ENCODE results near the gene WNT7B. TPM values are rescaled to one million over a fixed set of nuclear protein-coding genes. Genes with fewer than 3 reads are reported as not detected.

Gene WNT7B
- 0.16 and 0.22 TPM in 2 replicates for polyA plus RNA-seq (2014; cell fraction: cytosol; rRNA removed)
- not detected in 2 replicates for polyA plus RNA-seq (2014; cell fraction: nucleus; rRNA removed)

- DNase-seq (ENCODE audit: low spot score) = no peak
Measured at GRCh38 chr22:45977003-45977411, at the start of gene WNT7B. Gene WNT7B (minus strand): TSS chr22:45977162. CDS start chr22:45976754, 408 bp downstream.

DNA sequence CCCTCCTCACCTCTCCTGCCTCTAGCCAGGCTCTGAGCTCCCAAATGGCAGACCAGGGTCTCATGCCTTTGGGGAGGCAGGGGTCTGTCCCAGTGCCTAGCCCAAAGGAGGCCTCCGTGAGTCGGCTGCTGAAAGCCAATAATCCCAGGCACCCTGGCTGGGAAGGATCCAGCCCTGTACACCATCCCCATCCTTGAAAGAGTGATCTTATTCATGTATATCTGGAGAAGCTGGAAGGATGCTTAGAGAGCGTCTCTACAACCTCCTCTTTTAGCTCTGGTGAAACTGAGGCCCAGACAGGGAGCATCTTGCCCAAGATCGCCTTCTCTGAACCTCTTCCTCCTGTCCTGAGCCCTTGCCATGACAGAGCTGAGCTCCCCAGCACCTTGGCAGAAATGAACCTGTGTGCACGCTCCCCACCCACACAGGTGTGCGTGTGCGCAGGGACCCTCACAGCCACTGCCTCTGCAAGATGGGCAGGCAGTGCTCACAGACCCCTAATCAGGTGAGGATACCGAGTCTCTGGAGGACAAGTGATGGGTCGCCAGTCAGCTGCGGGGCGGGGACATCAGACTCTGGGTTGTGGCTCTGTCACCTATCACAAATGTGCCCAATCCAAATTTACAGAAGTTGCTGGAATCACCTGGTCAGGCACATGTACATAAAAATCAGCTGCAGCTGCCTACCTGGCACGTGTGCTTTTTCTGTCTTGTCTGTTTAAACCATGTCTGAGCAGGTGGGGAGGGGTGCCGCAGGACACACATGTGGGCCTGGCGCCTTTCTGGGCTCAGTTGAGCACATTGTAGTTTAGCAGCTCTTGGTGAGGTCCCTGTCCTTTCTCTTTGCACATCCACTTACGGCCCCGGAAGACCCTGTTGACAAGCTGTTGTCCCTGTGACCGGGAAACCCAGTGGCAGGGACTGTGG lies 49.3 kb upstream of the WNT7B start:
- no peak for DNase-seq (ENCODE audit: low spot score)

GRCh38 chr22:46025225-46025972 lies 48.4 kb upstream of the WNT7B start:
- no peak for DNase-seq (ENCODE audit: low spot score)

DNA sequence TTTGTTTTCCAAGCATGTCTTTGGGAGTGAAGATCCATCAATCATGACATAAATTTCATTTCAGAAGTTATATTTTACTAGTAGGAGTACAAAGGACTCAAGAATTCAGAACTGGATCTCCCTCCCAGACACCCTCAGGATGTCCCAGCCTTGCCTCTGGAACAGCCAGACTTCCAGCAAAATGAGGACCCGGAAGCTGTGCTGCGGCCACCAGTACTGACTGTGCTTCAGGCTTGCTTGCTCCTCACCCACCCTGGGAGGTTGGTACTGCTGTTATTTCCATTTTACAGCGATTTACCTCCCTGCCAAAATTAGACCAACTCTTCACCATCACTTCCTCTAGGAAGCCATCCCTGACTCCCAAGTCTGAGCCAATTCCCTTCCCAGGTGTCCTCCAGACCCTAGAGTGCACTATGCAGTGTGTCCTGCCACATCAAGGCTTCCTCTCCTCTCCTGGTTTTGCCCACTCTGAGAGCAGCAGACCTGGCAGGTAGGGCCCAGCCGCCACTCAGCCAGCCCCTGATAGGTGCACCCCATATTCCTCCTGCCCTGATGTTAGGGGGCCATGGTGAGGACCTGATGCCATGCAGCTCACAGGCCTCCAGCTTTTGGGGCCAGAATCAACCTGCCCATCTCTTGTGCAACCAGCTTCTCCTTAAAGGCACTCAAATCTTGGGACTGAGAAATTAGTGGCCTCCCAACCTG lies 47.3 kb upstream of the WNT7B start:
- no peak for DNase-seq (ENCODE audit: low spot score)

DNA sequence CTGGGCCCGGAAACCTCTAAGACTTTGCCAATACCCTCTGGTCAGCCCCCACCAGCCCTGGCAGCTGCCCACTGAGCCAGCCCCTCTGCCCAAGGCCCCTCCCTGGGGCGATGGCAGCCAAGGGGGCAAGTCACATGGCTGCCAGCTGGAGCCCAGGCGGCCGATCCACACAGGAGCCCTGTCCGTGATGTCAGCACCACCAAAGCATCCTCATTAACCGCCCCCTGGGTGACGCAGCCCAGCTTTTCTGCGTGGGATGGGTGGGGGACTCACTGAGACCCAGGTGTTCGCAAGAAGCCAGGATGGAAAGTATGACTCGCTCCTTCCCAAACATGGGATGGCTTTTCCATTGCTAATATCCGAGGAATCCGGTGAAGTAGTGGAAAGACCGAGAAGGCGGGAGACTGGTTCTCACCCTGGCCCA lies 46.6 kb upstream of the WNT7B start:
- DNase-seq (ENCODE audit: low spot score) = no peak

DNA sequence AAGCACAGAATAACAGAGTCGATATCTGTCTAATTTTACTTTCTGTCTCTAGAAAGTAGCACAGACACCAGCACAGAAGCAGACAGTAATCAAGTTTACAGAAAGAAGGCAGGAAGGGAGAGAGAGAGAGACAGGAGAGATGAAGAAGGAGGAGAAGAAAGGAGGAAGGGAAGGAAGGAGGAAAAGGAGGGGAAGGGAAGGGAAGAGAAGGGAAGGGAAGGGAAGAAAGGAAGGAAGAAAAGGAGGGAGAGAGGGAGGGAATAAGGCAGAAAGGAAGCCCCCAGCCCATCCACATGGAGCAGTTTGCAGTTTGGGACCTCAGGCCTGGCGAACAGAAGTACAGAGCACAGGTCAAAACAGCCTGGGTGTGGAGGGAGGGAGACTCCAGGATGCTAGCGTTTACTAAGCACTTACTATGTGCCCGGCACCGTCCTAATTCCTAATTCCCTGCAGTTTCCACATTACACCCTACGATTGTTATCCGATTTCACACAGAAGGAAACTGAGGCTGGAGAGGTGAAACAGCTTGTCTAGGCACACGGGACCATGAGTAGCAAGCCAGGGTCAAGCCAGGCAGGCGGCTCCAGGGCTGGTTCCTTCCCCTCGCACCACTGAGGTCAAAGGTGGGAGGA lies 46.0 kb upstream of the WNT7B start:
- no peak for DNase-seq (ENCODE audit: low spot score)

DNA sequence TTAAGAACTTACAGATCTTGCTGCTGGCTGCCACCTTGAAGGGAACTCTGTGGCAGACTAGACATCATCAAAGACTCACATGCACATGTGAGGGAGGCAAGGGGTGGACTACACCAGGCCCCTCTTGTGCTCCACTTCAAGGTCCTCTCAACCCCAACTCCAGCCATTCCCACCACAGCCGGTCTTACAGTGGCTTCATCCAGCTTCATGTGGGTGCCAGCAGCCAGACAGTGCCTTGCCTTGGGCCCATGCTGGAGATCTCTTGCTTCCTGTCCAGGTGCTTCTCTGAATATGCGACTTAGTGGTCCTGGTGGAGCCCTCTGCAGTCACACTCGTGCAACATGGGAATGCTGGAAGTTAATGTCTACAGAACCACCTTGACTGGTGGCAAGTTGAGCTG lies 44.6 kb upstream of the WNT7B start:
- DNase-seq (ENCODE audit: low spot score) = no peak

DNA sequence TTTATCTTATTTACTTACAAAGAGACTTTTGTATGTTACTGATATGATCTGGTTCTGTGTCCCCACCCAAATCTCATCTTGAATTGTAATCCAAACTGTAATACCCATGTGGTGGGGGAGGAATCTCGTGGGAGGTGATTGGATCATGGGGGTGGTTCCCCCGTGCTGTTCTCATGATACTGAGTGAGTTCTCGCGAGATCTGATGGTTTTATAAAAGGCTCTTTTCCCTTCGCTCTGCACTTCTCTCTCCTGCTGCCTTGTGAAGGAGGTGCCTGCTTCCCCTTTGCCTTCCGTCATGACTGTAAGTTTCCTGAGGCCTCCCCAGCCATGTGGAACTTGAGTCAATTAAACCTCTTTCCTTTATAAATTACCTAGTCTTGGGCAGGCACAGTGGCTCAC lies 42.4 kb upstream of the WNT7B start:
- no peak for DNase-seq (ENCODE audit: low spot score)

DNA sequence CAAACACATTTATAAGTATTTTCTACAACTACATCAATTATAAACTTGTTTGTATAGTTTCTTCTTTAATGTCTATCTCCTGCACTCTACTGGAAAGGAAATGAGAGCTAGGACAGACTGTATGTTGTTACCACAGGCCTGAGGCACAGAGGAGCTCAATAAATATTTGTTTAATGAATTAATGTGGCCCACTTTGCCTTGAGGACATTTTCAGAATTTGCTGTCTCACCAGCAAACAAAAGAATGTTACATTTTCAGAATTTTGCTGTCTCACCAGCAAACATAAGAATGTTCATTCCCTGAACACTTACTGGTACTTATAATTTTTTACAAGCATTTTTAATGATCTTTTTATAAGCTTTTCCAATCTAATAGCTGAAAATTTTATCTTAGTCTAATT lies 41.9 kb upstream of the WNT7B start:
- DNase-seq (ENCODE audit: low spot score) = no peak

DNA sequence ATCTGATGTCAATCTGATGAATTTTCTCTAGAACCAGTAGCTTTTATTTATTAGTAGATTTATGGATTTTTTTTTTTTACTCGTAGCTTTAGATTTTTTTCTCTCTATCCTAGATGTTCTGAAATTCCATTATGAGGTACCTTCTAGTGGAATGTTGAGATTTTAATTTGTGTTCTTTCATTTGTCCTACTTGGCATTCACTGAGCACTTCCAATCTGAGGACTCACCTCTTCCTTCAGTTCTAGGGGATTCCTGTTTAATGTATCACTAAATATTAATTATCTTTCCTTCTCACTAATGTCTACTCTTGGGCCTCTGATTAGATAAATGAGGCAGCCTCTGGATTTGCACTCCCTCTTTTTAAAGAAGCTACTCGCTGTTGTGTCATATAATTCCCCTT lies 40.2 kb upstream of the WNT7B start:
- DNase-seq (ENCODE audit: low spot score) = no peak

- DNase-seq (ENCODE audit: low spot score) = peak; percentile 83
Measured at GRCh38 chr22:46013460-46014416, 36.8 kb upstream of the WNT7B start.

- no peak for DNase-seq (ENCODE audit: low spot score)
Measured at GRCh38 chr22:46012881-46013281, 35.9 kb upstream of the WNT7B start.

DNA sequence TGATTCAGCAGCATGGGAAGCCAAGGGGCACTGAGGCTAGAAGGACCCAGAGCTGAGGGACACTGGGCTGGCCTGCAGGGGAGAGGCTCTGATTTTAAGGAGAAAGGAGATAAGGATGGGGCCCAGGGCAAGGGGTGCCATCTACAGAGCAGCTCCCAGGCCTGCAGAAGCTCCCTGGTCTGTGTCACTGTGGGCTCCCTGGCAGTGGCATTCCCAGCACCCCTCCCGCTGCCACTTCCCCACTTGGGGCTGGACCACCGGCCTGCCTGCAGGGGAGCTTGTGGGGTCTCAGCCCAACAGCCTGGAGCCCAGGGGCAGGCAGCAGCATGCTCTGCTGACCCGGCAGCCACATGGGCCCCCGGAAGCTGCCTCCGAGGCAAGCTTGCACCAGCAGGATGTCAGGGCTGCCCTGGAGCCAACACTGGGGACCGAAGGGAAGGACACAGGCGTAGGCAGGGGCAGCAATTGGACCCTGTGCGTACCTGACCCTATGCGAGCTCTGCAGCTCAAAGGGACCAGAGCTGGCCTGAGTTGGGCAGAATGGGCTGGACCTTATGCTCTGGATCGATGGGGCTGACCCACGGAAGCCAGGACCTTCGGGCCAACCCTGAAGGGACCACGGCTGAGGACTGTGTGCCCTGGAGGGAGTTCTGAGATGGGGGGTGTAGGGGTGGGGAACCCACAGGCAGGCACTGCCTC lies 35.4 kb upstream of the WNT7B start:
- no peak for DNase-seq (ENCODE audit: low spot score)

DNA sequence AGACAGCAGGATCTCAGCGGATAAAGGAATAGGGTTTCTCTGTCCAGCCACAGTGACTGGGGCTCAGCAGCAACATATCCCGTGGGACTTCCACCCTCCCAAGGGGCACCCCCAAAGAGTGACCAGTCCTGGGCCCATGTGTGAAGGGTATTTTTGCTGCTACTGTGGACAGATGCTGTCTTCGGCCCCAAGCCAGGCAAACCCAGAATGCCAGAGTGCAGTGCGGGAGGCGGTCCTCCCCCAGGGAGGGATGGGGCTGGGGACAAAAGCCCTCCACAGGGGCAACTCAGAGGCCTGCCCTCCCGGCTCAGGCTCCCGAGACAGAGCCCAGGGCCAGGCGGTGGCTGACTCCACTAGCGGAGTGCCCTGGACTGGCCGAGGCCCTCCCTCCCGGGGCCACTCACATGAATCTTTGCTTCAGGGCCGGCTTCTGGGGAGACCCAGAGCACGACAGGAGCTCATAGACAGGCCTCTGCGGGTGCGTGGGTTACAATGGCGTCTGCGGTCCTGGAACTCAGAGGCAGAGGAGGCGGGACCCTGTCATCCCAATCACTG lies 34.7 kb upstream of the WNT7B start:
- no peak for DNase-seq (ENCODE audit: low spot score)

DNA sequence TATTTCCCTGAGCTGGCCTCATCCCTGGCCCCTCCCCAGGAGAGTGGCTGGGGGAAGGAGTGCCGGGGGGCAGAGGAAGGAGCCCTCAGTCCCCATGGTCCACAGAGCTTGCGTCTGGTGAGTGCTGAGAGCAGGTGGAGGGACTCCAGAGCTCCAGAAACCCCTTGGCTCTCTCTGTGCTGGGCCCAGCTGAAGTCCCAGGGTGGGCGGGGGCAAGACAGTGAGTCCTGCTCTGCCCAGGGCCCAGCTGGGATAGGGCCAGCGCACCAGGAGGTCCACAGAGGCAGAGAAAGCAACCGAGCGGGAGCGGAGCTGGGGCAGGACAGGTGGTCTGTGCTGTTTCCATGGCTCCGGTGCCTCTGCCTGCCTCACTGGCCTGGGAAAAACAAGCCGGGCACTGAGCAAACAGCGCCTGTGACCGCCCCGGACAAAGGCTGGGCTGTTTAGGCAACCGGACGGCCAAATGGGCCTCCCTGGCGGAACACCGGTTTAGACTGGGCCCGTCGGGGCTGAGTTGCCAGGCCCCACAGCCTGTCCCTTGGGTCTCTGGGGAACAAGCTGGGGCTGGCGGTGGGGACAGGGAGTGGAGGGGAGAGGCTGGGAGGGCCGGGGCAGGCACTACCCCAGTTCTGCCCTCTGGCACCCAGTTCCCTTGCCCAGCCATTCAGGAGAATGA lies 34.1 kb upstream of the WNT7B start:
- DNase-seq (ENCODE audit: low spot score) = no peak

DNA sequence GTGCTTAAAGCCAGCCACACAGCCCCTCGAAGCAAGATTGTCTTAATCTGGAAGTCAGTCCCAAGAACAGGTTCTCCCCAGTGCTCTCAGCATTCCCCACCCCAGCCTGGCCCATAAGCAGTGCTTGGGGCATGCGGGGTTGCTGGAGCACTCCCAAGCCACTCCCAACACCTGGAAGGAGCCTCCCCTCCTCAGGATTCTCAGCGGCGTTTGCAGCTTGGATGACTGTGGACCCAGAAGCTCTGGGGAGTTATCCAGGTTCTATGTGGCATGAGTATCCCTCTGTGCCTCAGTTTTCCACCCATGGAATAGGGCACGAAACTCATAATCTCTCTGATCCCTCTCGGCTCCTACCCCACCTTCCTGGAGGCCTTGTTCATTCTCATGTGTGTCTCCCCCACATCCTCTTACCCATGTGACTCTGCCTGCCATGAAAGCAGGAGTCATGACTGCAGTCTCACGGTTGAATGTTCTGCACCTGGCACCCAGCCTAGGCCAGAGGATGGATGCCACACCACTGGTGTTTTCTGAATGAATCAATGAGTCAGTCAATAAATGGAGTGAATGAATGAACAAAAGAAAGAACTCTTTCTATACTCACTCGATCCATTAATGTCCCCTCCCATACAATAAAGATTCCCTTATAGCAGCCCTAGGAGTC lies 33.4 kb upstream of the WNT7B start:
- DNase-seq (ENCODE audit: low spot score) = no peak

- no peak for DNase-seq (ENCODE audit: low spot score)
Measured at GRCh38 chr22:46009730-46010129, 32.8 kb upstream of the WNT7B start.

All from SK-N-DZ (cell line).